ENCODE data around the gene FAF2. TPM values are rescaled to one million over a fixed set of nuclear protein-coding genes. Genes with fewer than 3 reads are reported as not detected.

The FAF2 gene
- total RNA-seq, 2 donors from 2014 or later, result 36.3 to 37.7 TPM

- peak in 1 of 2 donors; percentile 14 for DNase-seq (ENCODE audit: low spot score in 2 of 2)
- H3K36me3 Mint-ChIP-seq, result no peaks in the 10 kb centered on the region
- peak overlapping the region; percentile 15 to 37 for H3K27ac Mint-ChIP-seq
- no peaks in the 10 kb centered on the region for H3K9me3 Mint-ChIP-seq
- no peak for ATAC-seq
These were observed 32.8 kb upstream of the FAF2 start for GRCh38 chr5:176415240-176415951.

- ATAC-seq (peak; percentile 96 to 98), DNase-seq (ENCODE audit: low spot score in 2 of 2) (peak; percentile 77 to 87)
- no peaks in the 10 kb centered on the region for H3K9me3 Mint-ChIP-seq
- peak within 1 kb of the TSS; percentile 15 to 30 for H3K27ac Mint-ChIP-seq
- H3K36me3 Mint-ChIP-seq, result no peaks in the 10 kb centered on the region
These were observed 31.9 kb upstream of the FAF2 start, which contains the start of gene CLTB for GRCh38 chr5:176415952-176416924. Gene CLTB (minus strand): TSS chr5:176416539. CDS start chr5:176416363, 176 bp downstream.

GRCh38 chr5:176416965-176417364 is 31.2 kb upstream of the FAF2 start:
- Mint-ChIP-seq H3K27ac (peak overlapping the region in 1 of 2 donors; percentile 15), H3K36me3 (no peaks in the 10 kb centered on the region)

GRCh38 chr5:176418251-176418650 is 29.9 kb upstream of the FAF2 start:
- Mint-ChIP-seq H3K9me3 (no peaks in the 10 kb centered on the region), H3K36me3 (no peaks in the 10 kb centered on the region), H3K27ac (peak overlapping the region in 1 of 2 donors; percentile 9)
- DNase-seq (ENCODE audit: low spot score in 2 of 2) (no peak), ATAC-seq (no peak)

More at GRCh38 chr5:176416965-176417364, 31.2 kb upstream of the FAF2 start:
- ATAC-seq (no peak), DNase-seq (ENCODE audit: low spot score in 2 of 2) (no peak)
- no peaks in the 10 kb centered on the region for H3K9me3 Mint-ChIP-seq

- ATAC-seq (no peak), DNase-seq (ENCODE audit: low spot score in 2 of 2) (no peak)
- Mint-ChIP-seq H3K27ac (no peak overlapping the region), H3K9me3 (no peaks in the 10 kb centered on the region), H3K36me3 (no peaks in the 10 kb centered on the region)
These were observed 28.1 kb upstream of the FAF2 start for GRCh38 chr5:176420086-176420485.

GRCh38 chr5:176420972-176421544 is 27.1 kb upstream of the FAF2 start:
- Mint-ChIP-seq H3K36me3 (peaks cover 0 to 6% of the 10 kb centered on the region in 2 donors), H3K27ac (no peak overlapping the region), H3K9me3 (peaks cover 0 to 4% of the 10 kb centered on the region in 2 donors)
- no peak for ATAC-seq
- no peak for DNase-seq (ENCODE audit: low spot score in 2 of 2)

- no peak for ATAC-seq
- no peak overlapping the region for H3K27ac Mint-ChIP-seq
- peaks cover 0 to 4% of the 10 kb centered on the region in 2 donors for H3K9me3 Mint-ChIP-seq
- no peak for DNase-seq (ENCODE audit: low spot score in 2 of 2)
- H3K36me3 Mint-ChIP-seq, result peaks cover 0 to 6% of the 10 kb centered on the region in 2 donors
These were observed 24.0 kb upstream of the FAF2 start for GRCh38 chr5:176424181-176424580.

- DNase-seq (ENCODE audit: low spot score in 2 of 2) (no peak), ATAC-seq (no peak)
- peaks cover 0 to 6% of the 10 kb centered on the region in 2 donors for H3K36me3 Mint-ChIP-seq
- no peak overlapping the region for H3K27ac Mint-ChIP-seq
- peaks cover 0 to 4% of the 10 kb centered on the region in 2 donors for H3K9me3 Mint-ChIP-seq
These were observed 23.0 kb upstream of the FAF2 start for GRCh38 chr5:176425138-176425537.

- DNase-seq (ENCODE audit: low spot score in 2 of 2), result no peak
- no peak for ATAC-seq
- peaks cover 0 to 6% of the 10 kb centered on the region in 2 donors for H3K36me3 Mint-ChIP-seq
- H3K27ac Mint-ChIP-seq, result no peak overlapping the region
- peaks cover 0 to 4% of the 10 kb centered on the region in 2 donors for H3K9me3 Mint-ChIP-seq
These were observed 22.4 kb upstream of the FAF2 start for GRCh38 chr5:176425791-176426190.

- H3K36me3 Mint-ChIP-seq, result peaks cover 0 to 6% of the 10 kb centered on the region in 2 donors
- no peak for ATAC-seq
- no peak overlapping the region for H3K27ac Mint-ChIP-seq
- no peak for DNase-seq (ENCODE audit: low spot score in 2 of 2)
- peaks cover 0 to 4% of the 10 kb centered on the region in 2 donors for H3K9me3 Mint-ChIP-seq
These were observed 21.3 kb upstream of the FAF2 start for GRCh38 chr5:176426876-176427275.

GRCh38 chr5:176427971-176428370 is 20.2 kb upstream of the FAF2 start:
- no peak for DNase-seq (ENCODE audit: low spot score in 2 of 2)
- no peak overlapping the region for H3K27ac Mint-ChIP-seq
- peaks cover 0 to 4% of the 10 kb centered on the region in 2 donors for H3K9me3 Mint-ChIP-seq
- ATAC-seq, result no peak
- H3K36me3 Mint-ChIP-seq, result peaks cover 0 to 6% of the 10 kb centered on the region in 2 donors

- ATAC-seq, result no peak
- Mint-ChIP-seq H3K27ac (no peak overlapping the region), H3K9me3 (peaks cover 0 to 4% of the 10 kb centered on the region in 2 donors), H3K36me3 (peaks cover 0 to 6% of the 10 kb centered on the region in 2 donors)
- no peak for DNase-seq (ENCODE audit: low spot score in 2 of 2)
These were observed 18.2 kb upstream of the FAF2 start for GRCh38 chr5:176429972-176430371.

GRCh38 chr5:176432707-176433106 is 15.5 kb upstream of the FAF2 start:
- Mint-ChIP-seq H3K9me3 (no peaks in the 10 kb centered on the region), H3K36me3 (no peaks in the 10 kb centered on the region), H3K27ac (no peak overlapping the region)
- DNase-seq (ENCODE audit: low spot score in 2 of 2) (no peak), ATAC-seq (no peak)

- DNase-seq (ENCODE audit: low spot score in 2 of 2) (no peak), ATAC-seq (peak; percentile 50 to 62)
- Mint-ChIP-seq H3K9me3 (no peaks in the 10 kb centered on the region), H3K27ac (no peak overlapping the region), H3K36me3 (no peaks in the 10 kb centered on the region)
These were observed 11.5 kb upstream of the FAF2 start for GRCh38 chr5:176436656-176437055.

- Mint-ChIP-seq H3K27ac (no peak overlapping the region), H3K9me3 (no peaks in the 10 kb centered on the region), H3K36me3 (no peaks in the 10 kb centered on the region)
- no peak for DNase-seq (ENCODE audit: low spot score in 2 of 2)
- no peak for ATAC-seq
These were observed 9.0 kb upstream of the FAF2 start for GRCh38 chr5:176438959-176439757.
